ENCODE results near the gene ARF3. TPM values are rescaled to one million over a fixed set of nuclear protein-coding genes. Genes with fewer than 3 reads are reported as not detected.

ARF3 gene
- total RNA-seq, 1 experiment from 2014 or later = 256 TPM

DNA sequence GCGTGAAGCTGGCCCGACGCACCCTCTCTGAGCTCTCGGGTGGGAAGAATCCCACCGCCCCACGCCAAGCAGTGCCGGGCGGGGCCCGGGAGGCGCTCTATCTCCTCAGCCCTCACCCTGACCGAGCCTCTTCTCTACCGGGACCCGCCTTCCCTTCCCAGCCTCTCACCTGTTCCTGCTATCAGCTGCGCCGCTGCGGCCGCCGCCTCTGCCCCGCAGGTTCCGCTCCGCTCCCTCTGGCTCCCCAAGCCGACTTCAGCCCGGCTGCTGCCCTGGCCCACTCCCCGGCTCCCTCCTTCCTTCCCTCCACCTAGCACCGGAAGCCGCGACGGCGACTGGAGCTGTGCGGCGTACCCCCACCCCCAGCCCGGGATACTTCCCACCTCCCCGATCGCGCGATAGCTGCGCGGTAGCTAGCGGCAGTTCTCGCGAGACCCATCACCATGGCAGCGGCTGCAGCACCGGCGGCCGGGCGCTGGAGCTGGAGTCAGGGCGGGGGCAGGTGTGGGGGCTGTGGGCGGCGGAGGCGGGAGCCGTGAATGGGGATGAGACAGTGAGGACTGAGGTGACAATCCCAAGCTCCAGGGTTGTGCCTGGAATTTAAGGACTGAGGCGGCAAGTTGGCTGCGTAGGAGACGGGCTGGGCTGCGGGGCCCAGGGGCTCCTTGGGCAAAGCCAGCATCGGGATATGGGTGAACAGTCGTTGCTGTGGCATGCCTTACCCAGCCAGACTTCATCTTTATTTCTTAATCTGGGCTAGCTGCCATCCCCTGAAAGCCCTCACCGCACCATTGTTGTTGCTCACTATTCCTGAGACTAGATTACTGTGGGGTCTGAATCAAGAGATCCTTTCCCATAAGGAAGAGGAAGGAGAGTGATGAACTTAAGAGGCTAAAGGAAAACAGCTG, at the start of gene ARF3 (continued):
- TF ChIP-seq, protein P1, sequence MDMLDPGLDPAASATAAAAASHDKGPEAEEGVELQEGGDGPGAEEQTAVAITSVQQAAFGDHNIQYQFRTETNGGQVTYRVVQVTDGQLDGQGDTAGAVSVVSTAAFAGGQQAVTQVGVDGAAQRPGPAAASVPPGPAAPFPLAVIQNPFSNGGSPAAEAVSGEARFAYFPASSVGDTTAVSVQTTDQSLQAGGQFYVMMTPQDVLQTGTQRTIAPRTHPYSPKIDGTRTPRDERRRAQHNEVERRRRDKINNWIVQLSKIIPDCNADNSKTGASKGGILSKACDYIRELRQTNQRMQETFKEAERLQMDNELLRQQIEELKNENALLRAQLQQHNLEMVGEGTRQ (CRISPR knock-in tag; IDR thresholded peaks at IDR 0.05) = peak; percentile 27; the same call in 1 of the 2 replicates
- TF ChIP-seq ERG (CRISPR knock-in tag; IDR thresholded peaks at IDR 0.05) (no peak), GABPB1 (CRISPR knock-in tag; IDR thresholded peaks at IDR 0.05) (peak; percentile 39; the same call in 1 of the 2 replicates), ZNF219 (CRISPR knock-in tag; IDR thresholded peaks at IDR 0.05; ENCODE audit: borderline replicate concordance) (no peak), E2F4 (CRISPR knock-in tag; IDR thresholded peaks at IDR 0.05; ENCODE audit: borderline replicate concordance, low read depth) (no peak), TCF7 (CRISPR knock-in tag; IDR thresholded peaks at IDR 0.05; ENCODE audit: low read depth) (no peak), ZNF396 (CRISPR knock-in tag; IDR thresholded peaks at IDR 0.05; ENCODE audit: borderline replicate concordance) (no peak), HMGXB4 (CRISPR knock-in tag; IDR thresholded peaks at IDR 0.05) (peak; percentile 95), CREB1 (CRISPR knock-in tag; IDR thresholded peaks at IDR 0.05) (no peak), ZNF416 (CRISPR knock-in tag; IDR thresholded peaks at IDR 0.05) (no peak), MAX (CRISPR knock-in tag; IDR thresholded peaks at IDR 0.05) (peak; percentile 68), ATF1 (CRISPR knock-in tag; IDR thresholded peaks at IDR 0.05) (no peak), ZBTB21 (CRISPR knock-in tag; IDR thresholded peaks at IDR 0.05; ENCODE audit: borderline replicate concordance) (peak; percentile 35; the same call in 1 of the 2 replicates), SMAD3 (CRISPR knock-in tag; IDR thresholded peaks at IDR 0.05; ENCODE audit: borderline replicate concordance) (peak; percentile 15; the same call in 1 of the 2 replicates), ATF6 (CRISPR knock-in tag; IDR thresholded peaks at IDR 0.05) (no peak), MXD4 (CRISPR knock-in tag; IDR thresholded peaks at IDR 0.05; ENCODE audit: borderline replicate concordance) (no peak), FOXK1 (CRISPR knock-in tag; IDR thresholded peaks at IDR 0.05) (no peak; the same call in none of the 2 replicates)
- TF ChIP-seq, protein P2, sequence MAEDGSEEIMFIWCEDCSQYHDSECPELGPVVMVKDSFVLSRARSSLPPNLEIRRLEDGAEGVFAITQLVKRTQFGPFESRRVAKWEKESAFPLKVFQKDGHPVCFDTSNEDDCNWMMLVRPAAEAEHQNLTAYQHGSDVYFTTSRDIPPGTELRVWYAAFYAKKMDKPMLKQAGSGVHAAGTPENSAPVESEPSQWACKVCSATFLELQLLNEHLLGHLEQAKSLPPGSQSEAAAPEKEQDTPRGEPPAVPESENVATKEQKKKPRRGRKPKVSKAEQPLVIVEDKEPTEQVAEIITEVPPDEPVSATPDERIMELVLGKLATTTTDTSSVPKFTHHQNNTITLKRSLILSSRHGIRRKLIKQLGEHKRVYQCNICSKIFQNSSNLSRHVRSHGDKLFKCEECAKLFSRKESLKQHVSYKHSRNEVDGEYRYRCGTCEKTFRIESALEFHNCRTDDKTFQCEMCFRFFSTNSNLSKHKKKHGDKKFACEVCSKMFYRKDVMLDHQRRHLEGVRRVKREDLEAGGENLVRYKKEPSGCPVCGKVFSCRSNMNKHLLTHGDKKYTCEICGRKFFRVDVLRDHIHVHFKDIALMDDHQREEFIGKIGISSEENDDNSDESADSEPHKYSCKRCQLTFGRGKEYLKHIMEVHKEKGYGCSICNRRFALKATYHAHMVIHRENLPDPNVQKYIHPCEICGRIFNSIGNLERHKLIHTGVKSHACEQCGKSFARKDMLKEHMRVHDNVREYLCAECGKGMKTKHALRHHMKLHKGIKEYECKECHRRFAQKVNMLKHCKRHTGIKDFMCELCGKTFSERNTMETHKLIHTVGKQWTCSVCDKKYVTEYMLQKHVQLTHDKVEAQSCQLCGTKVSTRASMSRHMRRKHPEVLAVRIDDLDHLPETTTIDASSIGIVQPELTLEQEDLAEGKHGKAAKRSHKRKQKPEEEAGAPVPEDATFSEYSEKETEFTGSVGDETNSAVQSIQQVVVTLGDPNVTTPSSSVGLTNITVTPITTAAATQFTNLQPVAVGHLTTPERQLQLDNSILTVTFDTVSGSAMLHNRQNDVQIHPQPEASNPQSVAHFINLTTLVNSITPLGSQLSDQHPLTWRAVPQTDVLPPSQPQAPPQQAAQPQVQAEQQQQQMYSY (CRISPR knock-in tag; IDR thresholded peaks at IDR 0.05) = no peak
- TF ChIP-seq, protein P3, sequence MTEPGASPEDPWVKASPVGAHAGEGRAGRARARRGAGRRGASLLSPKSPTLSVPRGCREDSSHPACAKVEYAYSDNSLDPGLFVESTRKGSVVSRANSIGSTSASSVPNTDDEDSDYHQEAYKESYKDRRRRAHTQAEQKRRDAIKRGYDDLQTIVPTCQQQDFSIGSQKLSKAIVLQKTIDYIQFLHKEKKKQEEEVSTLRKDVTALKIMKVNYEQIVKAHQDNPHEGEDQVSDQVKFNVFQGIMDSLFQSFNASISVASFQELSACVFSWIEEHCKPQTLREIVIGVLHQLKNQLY (CRISPR knock-in tag; IDR thresholded peaks at IDR 0.05) = no peak
- TF ChIP-seq, protein P4, sequence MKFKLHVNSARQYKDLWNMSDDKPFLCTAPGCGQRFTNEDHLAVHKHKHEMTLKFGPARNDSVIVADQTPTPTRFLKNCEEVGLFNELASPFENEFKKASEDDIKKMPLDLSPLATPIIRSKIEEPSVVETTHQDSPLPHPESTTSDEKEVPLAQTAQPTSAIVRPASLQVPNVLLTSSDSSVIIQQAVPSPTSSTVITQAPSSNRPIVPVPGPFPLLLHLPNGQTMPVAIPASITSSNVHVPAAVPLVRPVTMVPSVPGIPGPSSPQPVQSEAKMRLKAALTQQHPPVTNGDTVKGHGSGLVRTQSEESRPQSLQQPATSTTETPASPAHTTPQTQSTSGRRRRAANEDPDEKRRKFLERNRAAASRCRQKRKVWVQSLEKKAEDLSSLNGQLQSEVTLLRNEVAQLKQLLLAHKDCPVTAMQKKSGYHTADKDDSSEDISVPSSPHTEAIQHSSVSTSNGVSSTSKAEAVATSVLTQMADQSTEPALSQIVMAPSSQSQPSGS (CRISPR knock-in tag; IDR thresholded peaks at IDR 0.05; ENCODE audit: borderline replicate concordance, low read depth) = no peak
- TF ChIP-seq, protein P5, sequence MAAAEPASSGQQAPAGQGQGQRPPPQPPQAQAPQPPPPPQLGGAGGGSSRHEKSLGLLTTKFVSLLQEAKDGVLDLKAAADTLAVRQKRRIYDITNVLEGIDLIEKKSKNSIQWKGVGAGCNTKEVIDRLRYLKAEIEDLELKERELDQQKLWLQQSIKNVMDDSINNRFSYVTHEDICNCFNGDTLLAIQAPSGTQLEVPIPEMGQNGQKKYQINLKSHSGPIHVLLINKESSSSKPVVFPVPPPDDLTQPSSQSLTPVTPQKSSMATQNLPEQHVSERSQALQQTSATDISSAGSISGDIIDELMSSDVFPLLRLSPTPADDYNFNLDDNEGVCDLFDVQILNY (CRISPR knock-in tag; IDR thresholded peaks at IDR 0.05) = peak; percentile 35; the same call in 1 of the 2 replicates

Measured in WTC11 (cell line).